Tibial artery (tissue), 4 donors: Measurements from ENCODE around the gene C11orf54.
"Not testable (repeated sequence)": the region's sequence is repeated elsewhere in the genome, so short reads cannot be mapped to it uniquely, and the experiment has no call there.

Source experiments
- DNase-seq, 2 donors: peaks; one replicate each; pipeline ENCODE4 v3.0.0-alpha.2; 2019
- H3K27ac ChIP-seq, 2 donors: fragments of 200-600 bp; sonication (generic) in 1 of 2; 1 replicate in 1 of 2; 2 replicates in 1 of 2; pipeline ENCODE4 v1.5.1; 2018 to 2019; ENCODE audit warnings: mild to moderate bottlenecking in 1 of 2
- H3K27me3 ChIP-seq, 2 donors: fragments of 200-600 bp; sonication (generic) in 1 of 2; one replicate each; pipeline versions ENCODE4 v1.5.1 to v1.6.0; 2016 to 2019
- H3K36me3 ChIP-seq, 3 donors: fragments of 200-600 bp; sonication (generic) in 2 of 3; one replicate each; pipeline ENCODE4 v1.5.1; 2016 to 2019; ENCODE audit warnings: mild to moderate bottlenecking in 2 of 3
- H3K4me1 ChIP-seq, 4 donors: fragments of 200-600 bp; sonication (generic) in 2 of 4; 1 replicate in 3 of 4; 2 replicates in 1 of 4; pipeline ENCODE4 v1.5.1; 2016 to 2019
- H3K4me3 ChIP-seq, 2 donors: fragments of 200-600 bp; sonication (generic) in 1 of 2; 1 replicate in 1 of 2; 2 replicates in 1 of 2; pipeline ENCODE4 v1.5.1; 2018 to 2019; ENCODE audit warnings: mild to moderate bottlenecking in 2 of 2
- H3K9me3 ChIP-seq, 3 donors: fragments of 200-600 bp; sonication (generic) in 1 of 3; one replicate each; pipeline ENCODE4 v1.5.1; 2016 to 2019
- CTCF ChIP-seq, 2 experiments: fragments of 200-600 bp in 1 of 2; fragments of 450-650 bp in 1 of 2; IDR thresholded peaks; one replicate each; pipeline ENCODE4 v1.5.1; 2017 to 2019; ENCODE audit warnings: antibody characterized with exemption in 2 of 2, mild to moderate bottlenecking in 1 of 2, moderate library complexity in 1 of 2
- intact Hi-C: fragments of 100-400 bp; cut with DNase I; formaldehyde crosslinking; loops from one replicate; pipeline ENCODE4 v1.15.0; 2023; ENCODE audit warnings: low total_unique reads

The C11orf54 gene

GRCh38 chr11:93770160-93770559, 28.7 kb downstream of the C11orf54 start:
- Histone ChIP-seq H3K4me1 (no peaks in the 10 kb centered on the region), H3K4me3 (no peak overlapping the region), H3K9me3 (no peaks in the 10 kb centered on the region), H3K27me3 (no peaks in the 10 kb centered on the region), H3K27ac (no peak overlapping the region), H3K36me3 (peaks cover 0 to under 1% (median 0%) of the 10 kb centered on the region in 3 donors)
- intact Hi-C loops = no loop called here
- no peak for TF ChIP-seq CTCF (IDR thresholded peaks at IDR 0.05)
- DNase-seq = no peak

GRCh38 chr11:93772123-93772522, 30.7 kb downstream of the C11orf54 start:
- Histone ChIP-seq H3K4me3 (no peak overlapping the region), H3K4me1 (no peaks in the 10 kb centered on the region), H3K27ac (no peak overlapping the region), H3K36me3 (no peaks in the 10 kb centered on the region), H3K27me3 (no peaks in the 10 kb centered on the region), H3K9me3 (no peaks in the 10 kb centered on the region)
- TF ChIP-seq CTCF (IDR thresholded peaks at IDR 0.05) = no peak
- intact Hi-C loops = no loop called here
- DNase-seq = no peak

GRCh38 chr11:93773045-93773477, 31.6 kb downstream of the C11orf54 start:
- Histone ChIP-seq H3K27me3 (no peaks in the 10 kb centered on the region), H3K36me3 (no peaks in the 10 kb centered on the region), H3K27ac (no peak overlapping the region), H3K4me1 (no peaks in the 10 kb centered on the region), H3K4me3 (no peak overlapping the region), H3K9me3 (no peaks in the 10 kb centered on the region)
- intact Hi-C loops = no loop called here
- no peak for DNase-seq
- TF ChIP-seq CTCF (IDR thresholded peaks at IDR 0.05) = no peak

- no peaks in the 10 kb centered on the region for H3K27me3 ChIP-seq
- intact Hi-C loops = no loop called here
- no peak for DNase-seq
- H3K36me3 ChIP-seq = no peaks in the 10 kb centered on the region
- H3K9me3 ChIP-seq = no peaks in the 10 kb centered on the region
- no peak overlapping the region for H3K4me3 ChIP-seq
- H3K4me1 ChIP-seq = no peaks in the 10 kb centered on the region
- no peak for TF ChIP-seq CTCF (IDR thresholded peaks at IDR 0.05)
- H3K27ac ChIP-seq = no peak overlapping the region
Measured at GRCh38 chr11:93773601-93774200, 32.2 kb downstream of the C11orf54 start.

GRCh38 chr11:93774560-93774959, 33.1 kb downstream of the C11orf54 start:
- intact Hi-C loops, H3K4me1 ChIP-seq, H3K9me3 ChIP-seq, H3K4me3 ChIP-seq, H3K36me3 ChIP-seq, H3K27ac ChIP-seq, DNase-seq, H3K27me3 ChIP-seq: not testable (repeated sequence)

GRCh38 chr11:93775289-93775688, 33.8 kb downstream of the C11orf54 start:
- no peak overlapping the region for H3K27ac ChIP-seq
- no peak for DNase-seq
- no peak for TF ChIP-seq CTCF (IDR thresholded peaks at IDR 0.05)
- intact Hi-C loops = no loop called here
- H3K27me3 ChIP-seq = no peaks in the 10 kb centered on the region
- no peaks in the 10 kb centered on the region for H3K9me3 ChIP-seq
- no peaks in the 10 kb centered on the region for H3K4me1 ChIP-seq
- H3K36me3 ChIP-seq = no peaks in the 10 kb centered on the region
- no peak overlapping the region for H3K4me3 ChIP-seq
